MM.1S (cell line): ENCODE results near the gene FA2H.

Source experiments
- EZH2 ChIP-seq: fragments of 300-600 bp; sonication (generic); optimal IDR thresholded peaks from 2 replicates; pipeline ENCODE3; 2017; ENCODE audit warnings: low read depth, mild to moderate bottlenecking, antibody characterized with exemption, low read length, mixed read lengths
- EZH2phosphoT487 ChIP-seq: fragments of 300-600 bp; sonication (generic); IDR thresholded peaks from 2 replicates; pipeline ENCODE4 v1.6.1; 2018; ENCODE audit warnings: antibody characterized with exemption, low read length
- TF ChIP-seq, protein P1 (sequence below): fragments of 300-600 bp; sonication (generic); IDR thresholded peaks from 2 replicates; pipeline ENCODE4 v1.5.1; 2016; ENCODE audit warnings: antibody characterized with exemption, low read length, mixed read lengths

DNA sequence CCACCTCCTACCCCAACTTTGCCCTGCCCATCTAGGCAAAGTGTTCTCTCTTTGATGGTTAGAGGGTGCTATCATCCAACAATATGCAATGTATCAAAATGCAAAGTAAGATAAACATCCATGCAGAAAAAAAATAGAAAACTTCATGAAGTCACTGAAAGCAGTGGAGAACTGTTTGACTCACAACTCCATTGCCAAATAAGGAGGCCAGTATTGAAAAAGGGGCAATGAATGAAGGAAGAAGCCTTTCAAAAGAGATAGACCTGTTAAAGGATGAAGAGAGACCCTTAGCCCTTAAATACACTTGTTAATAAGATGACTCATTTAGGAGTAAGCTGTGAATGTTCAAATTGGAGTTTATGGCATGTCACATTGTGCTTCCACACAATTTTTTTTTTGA, 13.0 kb downstream of the FA2H start:
- TF ChIP-seq, protein P1, sequence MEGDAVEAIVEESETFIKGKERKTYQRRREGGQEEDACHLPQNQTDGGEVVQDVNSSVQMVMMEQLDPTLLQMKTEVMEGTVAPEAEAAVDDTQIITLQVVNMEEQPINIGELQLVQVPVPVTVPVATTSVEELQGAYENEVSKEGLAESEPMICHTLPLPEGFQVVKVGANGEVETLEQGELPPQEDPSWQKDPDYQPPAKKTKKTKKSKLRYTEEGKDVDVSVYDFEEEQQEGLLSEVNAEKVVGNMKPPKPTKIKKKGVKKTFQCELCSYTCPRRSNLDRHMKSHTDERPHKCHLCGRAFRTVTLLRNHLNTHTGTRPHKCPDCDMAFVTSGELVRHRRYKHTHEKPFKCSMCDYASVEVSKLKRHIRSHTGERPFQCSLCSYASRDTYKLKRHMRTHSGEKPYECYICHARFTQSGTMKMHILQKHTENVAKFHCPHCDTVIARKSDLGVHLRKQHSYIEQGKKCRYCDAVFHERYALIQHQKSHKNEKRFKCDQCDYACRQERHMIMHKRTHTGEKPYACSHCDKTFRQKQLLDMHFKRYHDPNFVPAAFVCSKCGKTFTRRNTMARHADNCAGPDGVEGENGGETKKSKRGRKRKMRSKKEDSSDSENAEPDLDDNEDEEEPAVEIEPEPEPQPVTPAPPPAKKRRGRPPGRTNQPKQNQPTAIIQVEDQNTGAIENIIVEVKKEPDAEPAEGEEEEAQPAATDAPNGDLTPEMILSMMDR = no peak
- TF ChIP-seq EZH2 (no peak), EZH2phosphoT487 (no peak)
